ENCODE measurements around the gene PI4K2B.
"Not testable (repeated sequence)": the region's sequence is repeated elsewhere in the genome, so short reads cannot be mapped to it uniquely, and the experiment has no call there.

Gene PI4K2B

GRCh38 chr4:25308306-25308705 is 74.5 kb downstream of the PI4K2B start:
- peak; percentile 80 for DNase-seq

DNA sequence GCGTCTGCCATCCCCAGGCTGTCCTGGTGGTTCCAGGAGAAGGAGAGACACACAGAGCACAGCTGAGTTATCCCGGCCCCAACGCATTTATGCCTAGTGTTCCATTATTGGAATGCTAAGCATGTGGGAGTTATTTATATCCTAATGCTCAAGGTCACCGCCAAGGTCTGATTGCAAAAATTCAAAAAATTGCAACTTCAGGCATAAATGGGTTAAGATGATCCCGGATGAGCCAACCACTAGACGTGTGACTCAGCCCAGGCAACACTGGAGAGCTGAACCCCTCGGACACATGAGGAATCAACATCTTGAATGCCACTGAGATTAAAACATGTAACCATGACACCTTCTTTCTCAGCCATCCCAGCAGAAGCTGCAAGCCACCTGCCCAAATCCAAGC is 74.9 kb downstream of the PI4K2B start:
- no peak for DNase-seq

- DNase-seq, result peak; percentile 75
Measured at GRCh38 chr4:25310066-25310802, 76.4 kb downstream of the PI4K2B start.

DNA sequence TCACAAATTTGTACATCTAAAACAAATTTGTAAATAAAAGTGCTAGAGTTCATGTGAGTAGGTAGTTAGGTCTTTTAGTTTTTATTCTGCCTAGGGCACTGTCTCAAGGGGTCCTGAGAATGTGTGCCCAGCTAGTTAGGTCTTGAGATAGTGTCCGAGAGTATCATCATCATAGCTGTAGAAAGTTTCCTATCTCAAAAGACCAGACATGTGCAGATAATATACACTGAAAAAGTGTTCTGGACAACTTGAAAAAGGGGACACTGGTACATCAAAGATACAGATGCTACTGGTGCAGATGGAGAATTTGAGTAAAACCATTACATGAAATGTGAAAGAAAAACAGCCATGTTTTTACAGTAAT is 77.0 kb downstream of the PI4K2B start:
- DNase-seq, result no peak

DNA sequence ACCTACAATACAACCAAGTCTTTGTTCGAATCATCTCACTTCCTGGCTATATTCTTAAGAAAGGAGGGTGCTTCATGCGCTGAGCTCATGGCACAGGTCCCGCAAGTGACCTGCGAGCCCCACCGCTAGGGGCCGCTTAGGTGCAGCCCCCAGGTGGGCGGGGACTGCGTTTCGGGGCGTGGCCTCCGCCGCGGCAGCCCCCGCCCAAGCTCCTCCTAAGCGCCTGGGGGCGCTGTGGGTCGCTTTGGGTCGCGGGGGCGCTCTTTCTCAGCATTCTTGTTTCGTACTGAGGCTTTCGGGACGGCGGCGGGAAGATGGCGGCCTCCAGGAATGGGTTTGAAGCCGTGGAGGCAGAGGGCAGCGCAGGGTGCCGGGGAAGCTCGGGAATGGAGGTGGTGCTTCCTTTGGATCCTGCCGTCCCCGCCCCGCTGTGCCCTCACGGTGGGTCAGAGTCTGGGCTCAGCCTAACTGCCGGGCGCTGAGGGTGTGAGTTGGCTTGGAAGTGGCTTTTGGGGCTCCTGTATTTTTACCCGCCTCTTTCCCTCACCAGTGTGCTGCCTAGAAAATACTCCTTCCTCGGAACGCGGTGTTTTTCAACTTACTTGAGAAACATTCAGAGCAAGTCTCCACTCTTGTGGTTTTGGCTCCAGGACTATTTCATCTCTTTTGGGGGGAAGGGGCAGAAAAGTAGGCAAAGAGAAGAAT is 78.8 kb downstream of the PI4K2B start, which contains the start of gene ZCCHC4:
Gene ZCCHC4 (plus strand): TSS at position 279 of the 705 bp plus-strand sequence. CDS start 36 bp downstream, at position 315.
- DNase-seq, result peak; percentile 82

- no peak for DNase-seq
Measured at GRCh38 chr4:25313201-25313895, 79.5 kb downstream of the PI4K2B start.

DNA sequence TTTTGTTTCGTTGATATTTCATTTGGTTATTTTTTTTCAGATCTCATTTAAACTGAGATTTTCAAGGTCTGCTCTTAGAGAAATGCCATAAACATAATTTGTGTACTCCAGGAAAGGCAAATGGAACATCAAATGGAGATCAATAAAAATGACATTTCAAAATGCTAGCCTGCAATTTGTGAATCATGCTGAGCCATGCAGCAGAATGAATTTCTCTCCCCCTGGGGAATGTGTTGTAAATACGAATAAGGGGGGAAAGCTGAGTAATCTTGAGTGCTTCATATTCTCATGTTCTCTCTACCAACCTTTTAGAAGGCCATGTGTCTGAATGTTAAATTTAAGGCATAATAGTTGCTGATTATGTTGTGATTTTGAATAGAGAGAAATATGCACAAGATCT is 86.5 kb downstream of the PI4K2B start:
- DNase-seq, result no peak

GRCh38 chr4:25320773-25321172 is 86.9 kb downstream of the PI4K2B start:
- peak; percentile 92 for DNase-seq

- no peak for DNase-seq
Measured at GRCh38 chr4:25321703-25322102, 87.9 kb downstream of the PI4K2B start.

- DNase-seq, result not testable (repeated sequence)
Measured at GRCh38 chr4:25328463-25328862, 94.6 kb downstream of the PI4K2B start.
